GM21529 (cell line): ENCODE data around the gene JAKMIP3.
"Not testable (repeated sequence)": the region's sequence is repeated elsewhere in the genome, so short reads cannot be mapped to it uniquely, and the experiment has no call there.

ENCODE experiments used
- ATAC-seq: cut with Tn5 transposase; IDR thresholded peaks from one replicate; pipeline ENCODE4 v1.9.1; 2021; ENCODE audit not compliant: unreplicated experiment

JAKMIP3 gene

DNA sequence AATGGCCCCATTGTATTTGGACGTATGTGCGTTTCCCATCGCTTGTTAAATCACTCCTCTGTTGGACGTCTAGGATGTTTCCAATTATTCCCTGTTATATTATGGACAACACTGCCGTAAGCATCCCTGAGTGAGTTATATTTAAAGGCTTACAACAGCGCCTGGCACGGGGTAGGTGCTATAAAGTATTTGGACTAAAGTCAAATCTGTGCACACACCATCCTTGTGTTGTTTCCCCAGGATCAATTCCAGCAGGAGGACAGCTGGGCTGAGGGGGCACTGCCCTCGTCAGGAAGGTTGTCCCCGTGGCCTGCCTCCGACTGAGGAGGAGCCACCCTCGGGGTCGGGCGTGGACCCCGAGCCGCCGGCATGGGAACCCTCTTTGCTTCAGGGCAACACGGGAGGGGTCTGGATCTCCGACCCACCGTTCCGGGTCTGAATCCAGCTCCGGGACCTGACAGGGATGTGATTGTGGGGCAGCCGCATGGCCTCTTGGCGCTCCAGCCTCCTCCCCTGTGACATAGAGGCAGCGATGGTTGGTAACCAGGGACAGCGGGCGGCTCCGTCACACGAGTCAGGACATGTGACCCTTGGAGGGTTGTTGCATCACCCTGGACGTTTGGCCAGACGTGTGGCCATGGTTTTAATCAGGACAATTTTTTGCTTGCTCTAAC is 1.5 kb upstream of the JAKMIP3 start:
- no peak for ATAC-seq

DNA sequence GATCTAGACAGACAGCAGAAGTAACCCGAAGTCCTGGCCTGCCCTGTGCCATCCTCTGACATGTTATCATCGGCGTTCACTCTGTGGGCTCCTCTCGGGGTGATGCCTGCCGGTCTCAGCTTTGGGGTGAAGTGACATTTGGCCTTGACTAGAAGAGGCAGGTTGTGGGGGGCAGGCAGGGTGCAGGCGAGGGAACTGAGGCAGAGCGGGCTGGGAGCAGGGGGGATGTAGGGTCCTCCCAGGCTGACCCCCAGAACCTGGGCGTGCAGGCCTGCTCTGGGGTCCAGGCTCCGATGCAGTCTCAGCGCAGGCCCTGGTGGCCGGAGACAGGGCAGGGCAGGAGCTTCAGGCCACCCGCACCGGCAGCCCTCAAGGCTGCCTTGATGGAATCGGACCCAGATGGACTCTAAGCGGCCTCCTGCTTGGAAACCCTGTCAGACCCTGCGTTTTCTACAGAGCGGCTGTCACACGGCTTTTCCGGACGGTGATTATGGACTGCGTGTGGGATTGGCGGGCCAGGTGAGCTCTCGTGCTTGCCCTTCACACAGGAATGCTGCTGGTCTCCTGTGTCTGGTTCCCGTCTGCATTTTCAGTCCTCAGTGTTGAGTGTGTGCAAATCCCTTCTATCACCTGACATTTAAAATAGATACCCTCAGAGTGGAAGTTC is 842 bp upstream of the JAKMIP3 start:
- ATAC-seq = no peak

DNA sequence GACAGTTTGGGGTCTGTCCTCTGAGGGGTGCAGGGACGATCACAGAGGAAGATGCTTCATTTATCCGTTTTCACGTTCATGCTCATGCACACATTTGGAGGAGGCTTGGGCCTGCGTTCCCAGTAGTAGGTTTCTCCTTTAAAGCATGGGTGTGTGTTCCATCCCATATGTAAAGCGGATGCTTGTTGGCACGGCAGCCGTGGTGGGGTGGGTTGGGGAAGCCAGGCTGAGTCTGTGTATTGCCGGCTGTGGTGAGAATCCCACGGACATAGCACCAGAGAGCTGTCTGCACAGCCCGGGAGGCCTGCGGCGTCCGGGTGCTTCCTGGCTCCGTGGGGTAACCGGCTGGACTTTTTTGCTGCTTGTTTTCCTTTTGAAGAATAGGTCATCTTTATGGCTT is 440 bp downstream of the JAKMIP3 start:
- no peak for ATAC-seq

DNA sequence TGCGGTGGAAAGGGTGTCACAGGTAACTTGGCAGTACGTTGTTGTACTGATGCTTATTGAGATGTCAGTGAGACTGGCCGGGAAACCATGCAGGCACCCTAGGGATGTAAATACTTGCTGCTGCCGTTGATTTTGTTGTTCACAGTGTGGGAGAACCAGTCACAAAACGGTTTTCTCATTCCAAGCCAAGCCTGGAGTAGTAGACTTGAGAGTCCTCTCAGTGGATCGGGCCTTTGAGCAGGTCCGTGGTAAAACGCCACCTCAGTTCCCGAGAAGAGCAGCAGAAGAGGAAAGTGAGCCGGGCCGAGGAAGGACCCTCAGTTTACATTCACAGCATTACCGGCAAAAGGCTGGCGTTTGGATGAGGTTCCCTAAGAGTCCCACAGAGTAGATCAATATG is 1.1 kb downstream of the JAKMIP3 start:
- no peak for ATAC-seq

DNA sequence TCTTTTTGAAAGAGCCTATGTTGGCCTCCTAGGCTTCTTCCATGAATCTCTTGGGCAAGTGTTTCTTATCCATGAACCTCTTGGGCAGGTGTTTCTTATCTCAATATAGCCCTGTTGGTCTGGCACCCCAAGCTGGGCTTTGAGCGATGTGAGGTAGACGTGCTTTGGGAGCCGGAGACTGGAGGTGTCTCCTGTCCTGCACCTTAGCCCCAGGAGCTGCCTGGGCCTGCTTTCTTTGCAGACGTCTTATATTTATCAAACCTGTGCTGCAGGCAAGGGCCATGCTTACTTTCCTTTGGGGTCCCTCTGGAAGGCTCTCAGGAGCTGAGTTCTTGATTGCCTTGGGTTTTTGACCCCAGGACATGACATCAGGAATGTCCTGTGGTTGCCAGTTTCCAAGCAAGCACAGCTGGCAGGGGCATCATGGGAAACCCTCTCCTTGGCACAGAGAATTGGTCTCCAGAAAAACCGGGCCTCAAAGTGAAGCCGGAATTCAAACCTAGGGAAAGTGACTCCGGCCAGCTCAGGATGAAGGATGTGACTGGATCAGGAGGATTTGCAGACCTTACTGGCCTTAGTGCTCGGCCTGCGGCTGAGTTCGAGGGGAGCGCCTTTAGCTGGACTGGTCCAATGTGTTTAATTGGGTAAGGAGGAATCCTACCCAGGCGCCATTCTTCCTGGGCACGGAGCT is 2.8 kb downstream of the JAKMIP3 start:
- ATAC-seq = no peak

DNA sequence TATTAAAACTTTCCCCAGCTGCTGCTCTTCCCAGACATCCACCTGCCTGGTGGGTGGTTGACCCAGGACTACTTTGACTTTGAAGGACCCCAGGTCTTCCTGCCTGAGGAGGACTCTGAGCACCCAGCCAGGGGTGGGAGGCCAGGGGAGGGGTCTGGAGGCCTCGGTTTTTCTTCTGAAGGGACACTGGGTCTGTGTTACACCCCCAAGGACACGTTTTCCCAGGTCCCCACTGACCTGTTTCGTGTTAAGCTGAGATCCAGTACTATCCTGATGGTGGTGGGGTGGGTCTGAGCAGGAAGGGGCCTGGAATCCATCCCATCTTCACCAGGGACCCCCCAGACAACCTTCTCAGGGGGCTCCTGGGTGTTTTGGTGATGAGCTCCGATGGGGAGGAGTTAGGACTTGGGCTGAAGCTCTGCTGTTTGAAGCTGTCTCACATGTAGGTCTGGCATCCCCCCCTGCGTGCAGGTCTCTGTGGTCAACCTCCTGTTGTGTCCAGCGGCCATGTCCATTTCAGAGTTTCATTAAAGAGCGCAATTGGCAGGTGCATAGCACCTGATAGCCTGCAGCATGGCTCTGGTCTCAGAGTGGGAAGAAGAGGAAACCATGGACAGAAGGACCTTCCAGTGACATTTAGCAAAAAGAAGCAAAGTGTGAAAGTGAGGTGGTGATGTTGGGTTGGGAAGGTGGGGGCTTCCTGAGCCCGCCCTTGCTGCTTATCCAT is 3.5 kb downstream of the JAKMIP3 start:
- ATAC-seq = no peak

DNA sequence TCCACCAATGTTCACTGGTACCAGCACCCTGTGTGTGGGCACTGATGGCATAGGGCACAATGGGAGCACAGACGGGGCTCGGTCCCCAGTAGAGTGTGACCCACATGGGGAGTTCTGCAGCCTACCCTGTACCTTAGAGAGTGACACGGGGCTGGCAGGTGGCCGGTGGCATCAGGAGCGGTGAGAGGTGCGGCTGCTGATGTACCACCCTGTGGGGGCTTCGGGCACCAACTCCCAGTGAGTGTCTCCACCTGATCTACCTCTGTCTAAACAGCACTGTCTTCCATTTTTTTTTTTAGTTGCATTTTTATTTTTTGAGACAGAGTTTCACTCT is 4.1 kb downstream of the JAKMIP3 start:
- no peak for ATAC-seq

DNA sequence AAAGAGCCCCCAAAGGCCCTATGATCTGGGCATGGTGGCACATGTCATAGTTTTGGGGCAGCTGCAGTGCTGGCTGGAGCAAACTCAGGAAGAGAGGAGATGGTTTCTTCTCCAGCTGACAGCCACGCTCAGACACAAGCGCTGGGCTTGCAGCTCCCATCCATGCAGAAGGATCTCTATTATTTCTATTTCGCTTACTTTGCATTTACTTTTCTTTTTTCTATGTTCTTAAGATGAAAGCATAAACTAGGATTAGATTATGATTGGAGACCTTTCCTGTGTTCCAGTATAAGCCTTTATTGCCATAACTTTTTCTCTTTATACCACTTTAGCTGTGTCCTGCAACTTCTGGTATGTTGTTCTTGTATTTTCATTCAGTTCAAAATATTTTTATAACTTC is 5.0 kb downstream of the JAKMIP3 start:
- no peak for ATAC-seq

DNA sequence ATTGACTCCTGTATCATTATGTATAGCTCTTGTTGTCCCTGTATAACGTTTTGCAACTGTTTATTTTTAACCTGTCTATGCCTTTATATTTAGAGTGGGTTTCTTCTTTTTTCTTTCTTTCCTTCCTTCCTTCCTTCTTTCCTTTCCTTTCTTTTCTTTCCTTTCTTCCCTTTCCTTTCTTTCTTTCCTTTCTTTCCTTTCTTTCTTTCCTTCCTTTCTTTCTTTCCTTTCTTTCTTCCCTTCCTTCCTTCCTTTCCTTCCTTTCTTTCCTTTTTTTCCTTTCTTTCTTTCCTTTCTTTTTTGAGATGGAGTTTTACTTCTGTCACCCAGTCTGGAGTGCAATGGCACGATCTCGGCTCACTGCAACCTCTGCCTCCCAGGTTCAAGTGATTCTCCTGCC is 5.9 kb downstream of the JAKMIP3 start:
- ATAC-seq = no peak

DNA sequence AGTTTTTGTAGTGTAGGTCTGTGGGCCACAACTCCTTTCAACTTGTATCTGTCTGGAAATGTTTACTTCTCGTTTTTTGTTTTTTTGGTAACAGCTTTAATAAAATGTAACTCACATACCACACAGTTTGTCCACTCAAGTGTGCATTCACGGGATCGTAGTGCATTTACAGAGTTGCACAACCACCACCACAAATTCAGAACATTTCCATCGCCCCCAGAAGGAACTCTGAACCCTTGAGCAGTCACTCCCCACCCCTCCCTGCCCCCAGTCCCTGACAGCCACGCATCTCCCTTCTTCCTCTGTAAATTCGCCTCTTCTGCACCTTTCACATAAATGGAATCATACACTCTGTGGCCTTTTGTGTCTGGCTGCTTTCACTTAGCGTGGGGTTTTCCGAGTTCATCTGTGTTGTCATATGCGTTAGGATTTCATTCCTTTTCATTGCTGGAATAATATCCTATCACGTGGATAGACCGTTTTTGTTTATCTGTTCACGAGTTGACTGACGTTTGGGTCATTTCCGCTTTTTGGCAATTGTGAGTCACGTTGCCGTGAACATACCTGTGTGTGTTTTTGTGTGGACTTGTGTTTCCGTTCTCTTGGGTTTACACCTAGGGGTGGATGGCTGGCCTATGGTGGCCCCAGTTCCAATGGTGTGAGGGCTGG is 10.3 kb downstream of the JAKMIP3 start:
- ATAC-seq = no peak

DNA sequence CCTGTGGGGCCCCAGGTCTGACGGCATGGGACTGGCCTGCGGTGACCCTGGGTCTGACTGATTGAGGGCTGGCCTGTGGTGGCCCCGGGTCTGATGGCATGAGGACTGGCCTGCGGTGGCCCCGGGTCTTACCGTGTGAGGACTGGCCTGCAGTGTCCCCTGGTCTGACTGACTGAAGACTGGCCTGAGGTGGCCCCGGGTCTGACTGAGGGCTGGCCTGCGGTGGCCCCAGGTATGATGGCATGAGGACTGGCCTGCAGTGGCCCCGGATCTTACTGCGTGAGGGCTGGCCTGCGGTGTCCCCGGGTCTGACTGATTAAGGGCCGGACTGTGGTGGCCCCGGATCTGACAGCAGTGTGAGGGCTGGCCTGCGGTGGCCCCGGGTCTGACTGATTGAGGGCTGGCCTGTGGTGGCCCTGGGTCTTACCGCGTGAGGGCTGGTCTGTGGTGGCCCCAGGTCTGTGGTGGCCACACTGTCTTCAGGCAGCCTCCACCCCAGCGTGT is 10.9 kb downstream of the JAKMIP3 start:
- ATAC-seq = no peak

DNA sequence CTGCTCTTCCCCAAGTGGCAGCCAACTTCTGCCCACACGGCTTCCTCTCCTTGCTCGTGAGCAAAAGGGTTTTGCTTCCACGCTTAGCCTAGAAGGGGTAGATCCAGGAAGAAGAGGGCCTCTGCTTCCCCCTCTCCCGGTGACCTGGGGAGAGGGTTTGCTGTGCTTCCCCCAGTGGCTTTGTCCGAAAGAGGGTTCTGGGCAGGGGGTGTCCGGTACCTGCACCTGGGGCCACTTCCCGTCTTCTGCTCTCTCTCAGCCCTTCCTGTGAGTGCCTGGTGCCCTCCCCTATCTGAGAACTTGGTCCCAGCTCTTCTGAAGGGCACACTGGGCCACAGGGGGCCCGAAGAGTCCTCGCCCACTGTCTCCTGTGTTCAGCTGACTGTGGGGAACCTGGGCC is 11.3 kb downstream of the JAKMIP3 start:
- ATAC-seq = no peak

DNA sequence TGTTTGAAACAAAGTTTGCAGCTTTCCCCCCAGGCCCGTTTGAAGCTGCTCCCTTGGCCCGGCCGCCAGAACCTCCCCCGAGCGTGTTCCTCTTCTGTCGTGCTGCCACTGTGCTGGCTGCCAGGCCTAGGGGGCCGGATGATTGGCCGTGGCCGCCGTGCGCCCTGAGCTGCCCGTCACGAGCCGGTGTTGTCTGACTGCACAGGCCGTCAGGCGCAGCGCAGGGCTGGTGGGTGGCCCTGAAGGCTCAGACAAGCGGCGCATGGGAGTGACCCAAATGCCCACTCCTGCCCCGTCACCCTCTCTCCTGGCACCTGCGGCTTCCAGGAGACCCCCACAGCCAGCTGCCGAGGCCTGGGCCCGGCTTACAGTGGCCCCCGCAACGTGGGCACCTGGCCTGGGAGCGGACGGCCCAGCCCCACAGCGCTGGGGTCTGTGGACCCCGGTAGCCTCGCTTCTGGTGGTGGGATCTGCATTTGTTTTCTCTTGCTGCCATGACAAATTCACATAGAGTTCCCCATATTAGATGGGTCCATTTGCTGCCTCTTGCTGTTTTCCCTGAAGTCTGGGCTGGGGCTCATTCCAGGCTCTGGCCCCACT is 13.1 kb downstream of the JAKMIP3 start:
- ATAC-seq = no peak

DNA sequence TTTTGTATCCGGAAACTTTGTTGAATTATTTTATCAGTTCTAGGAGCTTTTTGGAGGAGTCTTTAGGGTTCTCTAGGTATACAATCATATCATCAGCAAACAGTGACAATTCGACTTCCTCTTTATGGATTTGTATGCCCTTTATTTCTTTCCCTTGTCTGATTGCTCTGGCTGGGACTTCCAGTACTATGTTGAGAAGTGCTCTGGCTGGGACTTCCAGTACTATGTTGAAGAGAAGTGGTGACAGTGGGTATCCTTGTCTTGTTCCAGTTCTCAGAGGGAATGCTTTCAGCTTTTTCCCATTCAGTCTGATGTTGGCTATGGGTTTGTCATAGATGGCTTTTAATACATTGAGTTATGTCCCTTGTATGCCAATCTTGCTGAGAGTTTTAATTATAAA is 18.6 kb downstream of the JAKMIP3 start:
- not testable (repeated sequence) for ATAC-seq

DNA sequence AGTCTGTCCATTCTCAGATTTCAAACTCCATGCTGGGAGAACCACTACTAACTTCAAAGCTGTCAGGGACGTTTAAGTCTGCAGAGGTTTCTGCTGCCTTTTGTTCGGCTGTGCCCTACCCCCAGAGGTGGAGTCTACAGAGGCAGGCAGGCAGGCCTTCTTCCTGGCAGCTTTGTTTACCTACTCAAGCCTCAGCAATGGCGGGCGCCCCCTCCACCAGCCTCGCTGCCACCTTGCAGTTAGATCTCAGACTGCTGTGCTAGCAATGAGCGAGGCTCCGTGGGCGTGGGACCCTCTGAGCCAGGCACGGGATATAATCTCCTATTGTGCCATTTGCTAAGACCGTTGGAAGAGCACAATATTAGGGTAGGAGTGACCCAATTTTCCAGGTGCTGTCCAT is 27.5 kb downstream of the JAKMIP3 start:
- ATAC-seq = not testable (repeated sequence)

DNA sequence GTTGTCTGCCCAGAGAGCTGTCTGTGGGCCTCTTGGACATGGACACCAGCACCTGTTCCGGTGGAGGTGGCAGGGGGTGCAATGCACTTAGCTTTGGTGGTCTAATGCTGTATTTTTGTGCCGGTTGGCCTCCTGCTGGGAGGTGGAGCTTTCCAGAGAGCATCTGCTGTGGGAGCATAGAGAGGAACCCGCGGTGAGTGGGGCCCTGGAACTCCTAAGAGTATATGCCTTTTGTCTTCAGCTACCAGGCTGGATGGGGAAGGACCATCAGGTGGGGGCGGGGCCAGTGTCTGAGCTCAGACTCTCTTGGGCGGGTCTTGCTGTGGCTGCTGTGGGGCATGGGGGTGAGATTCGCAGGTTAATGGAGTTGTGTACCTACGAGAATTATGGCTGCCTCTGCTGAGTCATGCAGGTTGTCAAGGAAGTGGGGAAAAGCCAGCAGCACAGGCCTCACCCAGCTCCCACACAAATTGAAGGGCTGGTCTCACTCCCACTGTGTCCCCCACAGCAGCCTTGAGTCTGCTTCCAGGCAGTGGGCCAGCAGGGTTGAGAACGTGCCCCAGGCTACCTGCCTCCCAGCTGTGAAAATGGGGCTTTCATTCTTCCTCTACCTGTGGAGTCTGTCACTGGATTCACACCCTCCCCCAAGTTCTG is 29.0 kb downstream of the JAKMIP3 start:
- no peak for ATAC-seq

DNA sequence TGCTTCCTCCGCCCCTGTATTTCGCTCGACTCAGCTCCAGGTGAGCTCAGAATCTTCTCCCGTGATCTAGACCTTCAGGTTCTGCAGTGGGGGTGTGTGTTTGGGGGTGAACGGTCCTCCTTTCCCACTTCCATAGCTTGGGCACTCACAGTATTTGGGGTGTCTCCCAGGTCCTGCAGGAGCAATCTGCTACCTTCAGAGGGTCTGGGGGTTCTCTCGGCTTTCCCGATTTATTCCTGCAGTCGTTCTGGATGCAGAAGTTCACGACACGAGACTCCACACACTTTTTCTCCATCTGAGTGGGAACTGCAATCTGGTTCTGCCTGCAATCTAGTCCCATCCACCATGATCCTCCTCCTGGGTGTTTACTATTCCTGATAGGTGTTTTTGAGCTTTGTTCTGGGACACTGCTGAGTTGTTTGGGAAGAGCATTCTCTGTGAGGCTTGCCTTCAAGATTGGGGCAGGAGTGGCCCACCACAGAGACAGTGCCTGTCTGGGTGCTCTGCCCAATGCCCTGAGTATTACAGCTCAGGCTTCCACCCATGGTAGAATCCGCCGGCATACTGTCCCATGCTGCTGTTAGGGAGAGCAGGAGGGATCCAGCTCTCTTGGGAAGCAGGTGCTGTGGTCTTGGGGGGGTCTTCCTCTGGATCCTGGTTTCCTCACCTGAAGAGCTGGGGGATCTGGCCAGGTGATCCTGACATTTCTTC is 29.8 kb downstream of the JAKMIP3 start:
- no peak for ATAC-seq

DNA sequence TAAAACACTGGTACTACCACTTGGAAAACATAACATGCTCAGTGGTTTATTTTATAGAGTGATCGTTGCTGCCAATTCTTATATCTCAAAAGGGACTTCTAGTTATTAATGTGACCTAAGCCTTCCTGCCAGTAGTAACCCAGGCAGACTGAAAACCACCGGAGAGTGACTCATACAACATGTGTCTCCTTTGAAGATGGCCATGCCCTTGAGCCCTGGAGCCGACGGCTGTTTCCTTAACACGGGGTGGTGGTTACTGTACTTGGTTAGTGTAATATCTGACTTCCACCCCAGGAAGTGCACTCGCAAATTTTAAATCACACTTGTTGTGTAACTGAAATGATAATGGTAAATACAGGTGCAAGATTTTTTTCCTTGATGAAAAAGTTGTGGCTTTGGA is 30.5 kb downstream of the JAKMIP3 start:
- ATAC-seq = no peak

DNA sequence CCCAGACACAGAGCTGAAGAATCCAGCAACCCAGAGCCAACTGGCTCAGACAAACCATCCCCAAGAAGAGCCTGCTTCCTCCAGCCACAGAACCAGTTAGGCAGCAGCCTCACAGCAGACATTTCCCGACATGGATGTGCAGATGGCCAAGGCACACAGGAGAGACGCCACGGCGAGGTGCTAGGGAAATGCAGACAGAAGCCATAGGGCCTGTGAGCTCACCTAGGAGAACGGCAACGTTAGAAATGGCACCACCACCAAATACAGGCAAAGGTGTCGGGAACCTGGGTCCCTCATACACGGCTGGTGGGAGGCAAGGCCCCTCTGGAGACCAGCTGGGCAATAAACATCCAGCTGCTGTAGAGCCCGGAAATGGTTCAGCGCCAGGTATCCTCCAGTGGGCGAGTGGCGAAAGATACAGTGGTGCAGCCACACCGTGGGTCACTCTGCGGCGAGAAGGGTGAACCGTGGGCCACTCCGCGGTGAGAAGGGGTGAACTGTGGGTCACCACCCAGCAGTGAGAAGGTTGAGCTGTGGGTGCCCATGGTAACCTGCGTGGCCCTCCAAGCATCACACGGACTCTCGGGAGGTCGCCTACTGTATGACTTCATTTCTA is 31.2 kb downstream of the JAKMIP3 start:
- no peak for ATAC-seq
